GM18498 (cell line): Measurements from ENCODE around the gene SART3.
A peak's percentile ranks its signal among the peaks of the same experiment; 100 is the strongest.
"Not testable (repeated sequence)": the region's sequence is repeated elsewhere in the genome, so short reads cannot be mapped to it uniquely, and the experiment has no call there.

ENCODE experiments used
- ATAC-seq: cut with Tn5 transposase; IDR thresholded peaks from one replicate; pipeline ENCODE4 v1.9.1; 2021; ENCODE audit warnings: mild to moderate bottlenecking, moderate library complexity; ENCODE audit not compliant: unreplicated experiment

The SART3 gene

GRCh38 chr12:108565976-108566375 is 5.0 kb upstream of the SART3 start:
- no peak for ATAC-seq

GRCh38 chr12:108565146-108565545 is 4.2 kb upstream of the SART3 start:
- no peak for ATAC-seq

GRCh38 chr12:108564724-108565123 is 3.8 kb upstream of the SART3 start:
- ATAC-seq = no peak

- ATAC-seq = no peak
These were observed 2.8 kb upstream of the SART3 start for GRCh38 chr12:108563804-108564151.

GRCh38 chr12:108563136-108563803 is 2.3 kb upstream of the SART3 start:
- ATAC-seq = peak; percentile 37

GRCh38 chr12:108562348-108563135 is 1.6 kb upstream of the SART3 start, which contains the start of gene ISCU:
Gene ISCU, plus strand, starts transcription at chr12:108562596. Its CDS starts 27 bp downstream, at chr12:108562623.
- peak; percentile 59 for ATAC-seq

- ATAC-seq = no peak
These were observed 927 bp upstream of the SART3 start for GRCh38 chr12:108561852-108562347.

GRCh38 chr12:108560321-108560721 is 652 bp downstream of the SART3 start:
- ATAC-seq = no peak

GRCh38 chr12:108559748-108560147 is 1.2 kb downstream of the SART3 start:
- no peak for ATAC-seq

GRCh38 chr12:108559007-108559655 is 1.8 kb downstream of the SART3 start:
- no peak for ATAC-seq

GRCh38 chr12:108555383-108555782 is 5.6 kb downstream of the SART3 start:
- ATAC-seq = not testable (repeated sequence)

- ATAC-seq = no peak
These were observed 7.2 kb downstream of the SART3 start for GRCh38 chr12:108553799-108554198.

GRCh38 chr12:108551535-108551934 is 9.4 kb downstream of the SART3 start:
- no peak for ATAC-seq

- ATAC-seq = no peak
These were observed 11.9 kb downstream of the SART3 start for GRCh38 chr12:108548954-108549521.

- no peak for ATAC-seq
These were observed 13.3 kb downstream of the SART3 start for GRCh38 chr12:108547686-108548085.

- no peak for ATAC-seq
These were observed 17.3 kb downstream of the SART3 start for GRCh38 chr12:108543652-108544051.

- no peak for ATAC-seq
These were observed 18.7 kb downstream of the SART3 start for GRCh38 chr12:108542320-108542719.

GRCh38 chr12:108538616-108539195 is 22.3 kb downstream of the SART3 start:
- ATAC-seq = no peak

GRCh38 chr12:108538146-108538545 is 22.8 kb downstream of the SART3 start:
- no peak for ATAC-seq

- no peak for ATAC-seq
These were observed 28.8 kb downstream of the SART3 start for GRCh38 chr12:108531929-108532848.
